Measurements from ENCODE around the gene CELSR1.

DNA sequence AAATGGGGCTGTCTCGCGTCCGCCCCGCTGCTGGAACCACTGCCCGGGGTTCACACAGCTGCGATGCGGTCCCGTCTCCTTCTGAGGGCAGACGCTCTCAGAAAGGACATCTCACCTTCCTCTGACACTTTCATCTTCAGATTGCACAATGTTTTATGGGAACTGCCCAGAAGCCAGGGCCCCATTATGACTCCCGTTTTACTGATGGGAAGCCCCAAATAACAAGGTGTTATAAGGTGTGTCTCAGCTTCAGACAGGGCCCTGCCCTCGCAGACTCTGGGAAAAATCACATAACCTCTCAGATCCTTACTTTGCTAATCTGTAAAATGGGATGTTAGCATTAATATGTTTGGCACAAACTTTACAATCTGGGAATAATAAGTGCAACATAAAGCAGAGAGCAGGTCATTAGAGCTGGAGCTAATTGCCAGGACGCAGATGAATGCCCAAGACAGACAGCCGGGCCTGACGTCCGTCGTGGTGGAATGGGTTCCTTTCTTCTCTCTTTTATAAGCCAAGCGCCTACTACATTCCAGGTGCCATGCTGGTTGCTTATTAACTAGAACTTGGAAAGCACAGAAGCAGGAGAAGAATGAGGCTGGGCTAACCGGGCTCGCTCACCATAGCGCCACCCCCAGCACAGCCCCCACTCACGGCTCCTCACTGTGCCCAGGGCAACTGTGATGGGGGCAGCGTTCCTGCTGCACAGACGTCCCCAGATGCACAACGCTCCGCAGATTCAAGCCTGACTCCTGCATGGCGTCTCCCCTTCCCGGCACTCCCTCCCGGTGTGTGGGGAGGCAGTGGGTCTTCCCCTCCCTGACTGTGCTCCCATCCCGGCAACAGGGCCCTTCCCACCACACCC is 158.1 kb downstream of the CELSR1 start:
- no peak for TF ChIP-seq CTCF (IDR thresholded peaks at IDR 0.05 in 8 of 11, conservative IDR thresholded peaks at IDR 0.05 in 3 of 11)
- TF ChIP-seq POLR2AphosphoS5 (IDR thresholded peaks at IDR 0.05), result no peak

Measured in spleen (tissue), 7 donors.